Activated naive CD8-positive, alpha-beta T cell treated with anti-CD3 and anti-CD28 coated beads, Interleukin-2, amount 50 U/mL, for 24 hours (primary cell): ENCODE data around the gene TIMM9.
A peak's percentile ranks its signal among the peaks of the same experiment; 100 is the strongest.

Experiments used
- ATAC-seq: fragments of 150-1000 bp; cut with Tn5 transposase; one replicate; pipeline ENCODE4 v1.10.0; 2021
- DNase-seq: peaks from one replicate; pipeline ENCODE4 v3.0.0; 2021
- H3K27ac Mint-ChIP-seq: one replicate; pipeline ENCODE4 v1.8.0; 2021; ENCODE audit warnings: mild to moderate bottlenecking, mixed read lengths
- H3K27me3 Mint-ChIP-seq: one replicate; pipeline ENCODE4 v1.8.0; 2021; ENCODE audit warnings: mixed read lengths
- H3K36me3 Mint-ChIP-seq: one replicate; pipeline ENCODE4 v1.8.0; 2021; ENCODE audit warnings: low read depth, mixed read lengths
- H3K4me1 Mint-ChIP-seq: one replicate; pipeline ENCODE4 v1.8.0; 2021; ENCODE audit warnings: mixed read lengths
- H3K4me3 Mint-ChIP-seq: one replicate; pipeline ENCODE4 v1.8.0; 2021; ENCODE audit warnings: mild to moderate bottlenecking, moderate library complexity, mixed read lengths
- H3K9me3 Mint-ChIP-seq: one replicate; pipeline ENCODE4 v1.8.0; 2021; ENCODE audit warnings: mixed read lengths

TIMM9 gene, protein sequence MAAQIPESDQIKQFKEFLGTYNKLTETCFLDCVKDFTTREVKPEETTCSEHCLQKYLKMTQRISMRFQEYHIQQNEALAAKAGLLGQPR

DNA sequence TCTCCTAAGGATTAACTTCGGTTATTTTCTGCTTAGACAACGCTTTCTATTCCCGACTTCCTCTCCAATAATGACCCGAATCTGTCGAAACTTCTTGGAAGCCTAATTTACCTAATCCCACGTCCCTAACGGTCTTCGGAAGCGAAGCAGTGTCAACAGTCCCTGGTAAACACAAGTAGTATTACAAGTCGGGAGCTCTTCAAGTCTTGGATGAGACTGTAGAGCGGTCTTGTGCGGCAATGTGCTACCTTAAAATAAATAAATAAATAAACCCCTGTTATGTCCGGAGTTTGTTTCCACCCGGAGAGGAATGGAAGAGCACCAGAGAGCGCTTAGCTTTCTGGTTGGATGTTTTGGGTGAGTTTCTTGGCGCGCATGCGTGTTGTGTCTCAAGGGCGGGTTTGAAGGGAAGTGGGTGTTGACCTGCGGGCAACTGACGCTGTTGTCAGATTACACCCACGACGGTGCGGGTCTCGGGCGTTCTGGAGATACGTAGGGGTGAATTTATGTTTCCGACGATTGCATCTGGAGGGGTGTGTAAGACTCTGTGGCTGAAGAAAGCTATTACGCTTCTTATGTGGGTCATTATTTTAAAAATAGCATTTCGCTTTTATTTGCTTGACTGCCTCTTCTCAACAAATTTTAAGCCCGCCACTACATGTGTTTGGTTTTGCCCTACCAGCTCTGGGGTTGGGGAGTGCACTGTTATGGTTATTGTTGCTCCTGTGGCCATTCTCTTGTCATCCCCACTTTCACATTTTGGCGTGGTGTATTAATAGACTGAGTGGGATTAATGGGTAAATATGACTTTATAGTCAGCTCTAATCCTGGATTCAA is at the start of gene TIMM9, which contains the start of gene KIAA0586:
Gene TIMM9 (minus strand): TSS at position 251 of the 837 bp plus-strand sequence. CDS start 15,586 bp downstream, outside the sequence.
Gene KIAA0586 (plus strand): TSS at position 439 of the 837 bp plus-strand sequence. CDS start 546 bp downstream, outside the sequence.
- peaks cover 19% of the 10 kb centered on the region for H3K36me3 Mint-ChIP-seq
- ATAC-seq (peak; percentile 85), DNase-seq (peak; percentile 94)
- peak within 1 kb of the TSS; percentile 97 for H3K27ac Mint-ChIP-seq
- H3K4me1 Mint-ChIP-seq, result peaks cover 53% of the 10 kb centered on the region
- H3K27me3 Mint-ChIP-seq, result peaks cover 3% of the 10 kb centered on the region
- no peaks in the 10 kb centered on the region for H3K9me3 Mint-ChIP-seq
- peak within 1 kb of the TSS; percentile 91 for H3K4me3 Mint-ChIP-seq

DNA sequence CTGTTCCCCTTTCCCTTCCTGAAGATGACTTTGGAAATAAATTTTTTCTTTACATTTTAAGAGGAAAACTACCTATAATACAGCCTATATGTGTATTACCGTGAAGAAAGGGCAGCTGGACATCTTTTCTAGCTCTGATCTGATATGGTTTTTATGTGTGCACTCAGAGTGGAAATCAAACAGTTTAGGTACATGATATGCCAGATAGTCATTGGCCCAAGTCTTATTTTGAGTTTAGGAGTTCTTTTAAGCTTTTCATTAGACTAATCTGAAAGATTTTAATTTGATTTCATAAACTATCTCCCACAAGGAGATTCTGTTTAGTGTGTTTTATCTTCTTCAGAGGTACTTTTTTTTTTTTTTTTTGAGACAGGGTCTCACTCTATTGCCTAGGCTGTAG is 49.0 kb upstream of the TIMM9 start:
- no peak for ATAC-seq

DNA sequence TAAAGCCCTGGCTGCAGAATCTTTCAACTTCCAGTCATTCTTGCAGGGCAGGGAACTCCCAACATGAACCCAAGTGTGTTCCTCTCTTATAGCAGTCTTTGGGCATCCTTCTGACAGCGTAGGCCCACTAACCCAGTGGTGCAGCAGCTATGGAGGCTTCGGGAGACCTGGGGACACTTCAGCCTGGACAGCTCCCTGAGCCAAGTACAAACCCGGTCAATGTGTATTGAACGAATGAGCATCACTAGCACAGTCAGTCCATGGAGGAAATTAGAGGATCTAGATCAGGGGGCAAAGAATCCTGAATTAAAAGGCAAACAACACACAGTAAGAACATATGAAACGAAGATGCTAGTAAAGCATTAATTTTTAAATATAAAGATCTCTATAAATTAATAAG is 42.0 kb upstream of the TIMM9 start:
- peaks cover 20% of the 10 kb centered on the region for H3K36me3 Mint-ChIP-seq
- no peaks in the 10 kb centered on the region for H3K27me3 Mint-ChIP-seq
- no peak overlapping the region for H3K27ac Mint-ChIP-seq
- no peaks in the 10 kb centered on the region for H3K4me1 Mint-ChIP-seq
- no peak overlapping the region for H3K4me3 Mint-ChIP-seq
- no peak for ATAC-seq
- H3K9me3 Mint-ChIP-seq, result no peaks in the 10 kb centered on the region
- no peak for DNase-seq

More for the DNA sequence above, 49.0 kb upstream of the TIMM9 start:
- Mint-ChIP-seq H3K4me3 (no peak overlapping the region), H3K4me1 (no peaks in the 10 kb centered on the region), H3K27me3 (no peaks in the 10 kb centered on the region), H3K9me3 (no peaks in the 10 kb centered on the region), H3K36me3 (peaks cover 10% of the 10 kb centered on the region), H3K27ac (no peak overlapping the region)
- DNase-seq, result no peak

DNA sequence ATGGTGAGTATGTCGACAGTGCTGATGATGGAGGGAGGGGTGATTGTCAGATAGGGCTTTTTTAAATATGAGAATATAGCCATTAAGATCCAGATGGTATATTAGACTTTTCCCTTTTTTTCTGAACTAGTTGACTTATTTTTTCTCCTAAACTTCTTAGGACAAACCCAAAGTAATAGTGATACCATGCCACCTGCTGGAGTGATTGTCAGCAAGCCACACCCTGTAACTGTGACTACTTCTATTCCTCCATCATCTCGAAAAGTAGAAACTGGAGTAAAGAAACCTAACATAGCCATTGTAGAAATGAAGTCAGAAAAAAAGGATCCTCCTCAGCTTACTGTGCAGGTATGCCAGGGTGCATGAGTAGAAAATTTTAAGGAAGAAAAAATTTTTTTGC is 40.2 kb upstream of the TIMM9 start:
- peaks cover 24% of the 10 kb centered on the region for H3K36me3 Mint-ChIP-seq
- H3K27ac Mint-ChIP-seq, result no peak overlapping the region

DNA sequence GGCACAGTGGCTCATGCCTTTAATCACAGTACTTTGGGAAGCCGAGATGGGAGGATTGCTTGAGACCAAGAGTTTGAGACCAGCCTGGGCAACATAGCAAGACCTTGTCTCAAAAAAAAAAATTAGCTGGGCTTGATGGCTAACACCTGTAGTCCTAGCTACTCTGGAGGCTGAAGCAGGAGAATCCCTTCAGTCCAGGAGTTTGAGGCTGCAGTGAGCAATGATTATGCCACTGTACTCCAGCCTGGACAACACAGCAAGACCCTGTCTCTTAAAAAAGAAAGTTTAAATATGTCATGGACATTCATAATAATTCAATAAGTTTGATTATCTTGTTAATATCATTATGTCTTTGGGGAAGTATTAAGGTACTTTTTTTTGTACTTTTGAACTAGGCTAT is 39.1 kb upstream of the TIMM9 start:
- peaks cover 24% of the 10 kb centered on the region for H3K36me3 Mint-ChIP-seq
- DNase-seq (no peak), ATAC-seq (no peak)
- H3K9me3 Mint-ChIP-seq, result no peaks in the 10 kb centered on the region
- no peaks in the 10 kb centered on the region for H3K27me3 Mint-ChIP-seq
- no peak overlapping the region for H3K4me3 Mint-ChIP-seq
- H3K4me1 Mint-ChIP-seq, result no peaks in the 10 kb centered on the region
- H3K27ac Mint-ChIP-seq, result no peak overlapping the region

More for the DNA sequence above, 40.2 kb upstream of the TIMM9 start:
- ATAC-seq (no peak), DNase-seq (no peak)
- no peaks in the 10 kb centered on the region for H3K4me1 Mint-ChIP-seq
- no peaks in the 10 kb centered on the region for H3K27me3 Mint-ChIP-seq
- no peaks in the 10 kb centered on the region for H3K9me3 Mint-ChIP-seq
- H3K4me3 Mint-ChIP-seq, result no peak overlapping the region

- Mint-ChIP-seq H3K36me3 (peaks cover 27% of the 10 kb centered on the region), H3K27me3 (no peaks in the 10 kb centered on the region), H3K4me1 (no peaks in the 10 kb centered on the region), H3K4me3 (no peak overlapping the region), H3K9me3 (no peaks in the 10 kb centered on the region), H3K27ac (no peak overlapping the region)
- DNase-seq (no peak), ATAC-seq (no peak)
These were observed 38.1 kb upstream of the TIMM9 start for GRCh38 chr14:58465421-58465820.

DNA sequence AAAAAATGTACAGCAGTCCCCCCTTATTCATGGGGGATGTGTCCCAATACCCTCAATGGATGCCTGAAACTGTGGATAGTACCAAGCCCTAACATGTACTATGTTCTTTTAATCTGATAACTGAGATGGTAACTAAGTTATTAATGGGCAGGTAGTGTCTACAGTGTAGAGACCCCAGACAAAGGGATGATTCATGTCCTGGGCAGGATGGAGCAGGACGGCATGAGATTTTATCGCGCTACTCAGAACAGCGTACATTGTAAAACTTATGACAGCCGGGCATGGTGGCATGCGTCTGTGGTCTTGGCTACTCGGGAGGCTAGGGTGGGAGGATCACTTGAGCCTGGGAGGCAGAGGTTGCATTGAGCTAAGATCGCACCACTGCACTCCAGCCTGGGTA is 37.3 kb upstream of the TIMM9 start:
- no peak overlapping the region for H3K4me3 Mint-ChIP-seq
- H3K4me1 Mint-ChIP-seq, result no peaks in the 10 kb centered on the region
- no peaks in the 10 kb centered on the region for H3K9me3 Mint-ChIP-seq
- peaks cover 29% of the 10 kb centered on the region for H3K36me3 Mint-ChIP-seq
- no peaks in the 10 kb centered on the region for H3K27me3 Mint-ChIP-seq
- DNase-seq (no peak), ATAC-seq (no peak)
- no peak overlapping the region for H3K27ac Mint-ChIP-seq

DNA sequence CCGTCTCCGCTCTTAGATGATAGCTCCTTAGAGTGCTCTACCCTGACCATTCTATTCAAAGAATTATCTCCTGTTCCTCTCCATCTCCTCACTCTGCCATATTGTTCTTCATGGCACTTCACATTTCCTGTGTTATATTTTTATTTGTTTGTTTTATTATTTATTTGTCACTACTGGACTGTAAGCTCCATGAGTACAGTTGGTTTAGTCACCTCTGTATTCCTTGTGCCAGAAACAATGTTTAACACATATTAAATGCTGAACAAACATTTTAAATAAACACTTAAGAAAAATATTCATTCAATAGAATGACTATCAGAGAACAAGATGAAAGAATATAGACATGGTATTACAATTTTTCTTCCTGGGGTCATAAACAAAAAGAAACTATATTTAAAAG is 35.8 kb upstream of the TIMM9 start:
- ATAC-seq (no peak), DNase-seq (no peak)
- Mint-ChIP-seq H3K27ac (no peak overlapping the region), H3K36me3 (peaks cover 26% of the 10 kb centered on the region), H3K4me1 (no peaks in the 10 kb centered on the region), H3K4me3 (no peak overlapping the region), H3K27me3 (no peaks in the 10 kb centered on the region), H3K9me3 (no peaks in the 10 kb centered on the region)

- Mint-ChIP-seq H3K27ac (no peak overlapping the region), H3K4me1 (no peaks in the 10 kb centered on the region), H3K27me3 (no peaks in the 10 kb centered on the region), H3K36me3 (peaks cover 28% of the 10 kb centered on the region), H3K4me3 (no peak overlapping the region), H3K9me3 (no peaks in the 10 kb centered on the region)
- no peak for DNase-seq
- no peak for ATAC-seq
These were observed 33.4 kb upstream of the TIMM9 start for GRCh38 chr14:58460772-58461171.

DNA sequence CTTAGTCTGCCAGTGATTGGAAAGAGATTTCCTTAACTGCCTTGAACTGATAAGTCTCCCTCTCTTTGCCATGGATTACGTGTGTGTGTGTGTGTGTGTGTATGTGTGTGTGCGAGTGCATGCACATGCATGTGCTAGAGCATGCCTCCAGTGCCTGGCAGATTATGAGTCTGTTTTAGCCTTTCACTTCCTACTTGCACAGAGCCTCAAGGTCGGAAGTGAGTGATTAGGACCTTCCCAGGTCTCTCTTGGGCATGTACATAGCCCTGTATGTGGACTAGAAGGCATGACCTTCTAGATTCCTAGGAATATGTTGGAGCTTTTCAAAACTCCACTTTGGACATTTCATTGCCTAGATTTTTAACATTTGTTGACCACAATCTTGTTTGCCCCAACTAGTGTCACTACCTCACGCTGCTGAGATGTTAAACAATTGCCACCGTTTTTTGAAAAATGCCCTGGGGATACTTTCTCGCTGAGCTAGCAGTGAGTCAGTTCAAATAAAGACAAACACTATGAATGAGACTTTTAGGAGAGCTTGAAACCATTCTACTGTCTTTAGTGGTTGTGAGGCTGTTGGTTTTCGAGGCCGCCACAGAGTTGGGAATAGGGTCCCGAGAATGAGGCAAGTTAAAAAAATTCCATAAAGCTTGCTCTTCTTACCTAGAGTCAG is 28.4 kb upstream of the TIMM9 start:
- Mint-ChIP-seq H3K4me1 (no peaks in the 10 kb centered on the region), H3K36me3 (peaks cover 30% of the 10 kb centered on the region), H3K9me3 (no peaks in the 10 kb centered on the region), H3K4me3 (no peak overlapping the region), H3K27me3 (no peaks in the 10 kb centered on the region), H3K27ac (no peak overlapping the region)
- DNase-seq, result no peak
- no peak for ATAC-seq

GRCh38 chr14:58444627-58445026 is 17.3 kb upstream of the TIMM9 start:
- no peak for ATAC-seq
- DNase-seq, result no peak
- H3K27ac Mint-ChIP-seq, result no peak overlapping the region
- peaks cover 11% of the 10 kb centered on the region for H3K36me3 Mint-ChIP-seq
- no peak overlapping the region for H3K4me3 Mint-ChIP-seq
- H3K9me3 Mint-ChIP-seq, result no peaks in the 10 kb centered on the region
- H3K4me1 Mint-ChIP-seq, result no peaks in the 10 kb centered on the region
- H3K27me3 Mint-ChIP-seq, result no peaks in the 10 kb centered on the region

- Mint-ChIP-seq H3K27ac (no peak overlapping the region), H3K4me3 (no peak overlapping the region), H3K9me3 (no peaks in the 10 kb centered on the region), H3K27me3 (no peaks in the 10 kb centered on the region), H3K4me1 (no peaks in the 10 kb centered on the region), H3K36me3 (peaks cover 17% of the 10 kb centered on the region)
- no peak for DNase-seq
- ATAC-seq, result no peak
These were observed 12.1 kb upstream of the TIMM9 start for GRCh38 chr14:58439476-58439875.

- peaks cover 3% of the 10 kb centered on the region for H3K27me3 Mint-ChIP-seq
- H3K4me1 Mint-ChIP-seq, result peaks cover 39% of the 10 kb centered on the region
- peaks cover 14% of the 10 kb centered on the region for H3K36me3 Mint-ChIP-seq
- ATAC-seq, result peak; percentile 65
- peak overlapping the region; percentile 74 for H3K27ac Mint-ChIP-seq
- no peaks in the 10 kb centered on the region for H3K9me3 Mint-ChIP-seq
- peak overlapping the region; percentile 40 for H3K4me3 Mint-ChIP-seq
- no peak for DNase-seq
These were observed 2.8 kb upstream of the TIMM9 start for GRCh38 chr14:58430156-58430555.

- Mint-ChIP-seq H3K4me1 (peaks cover 53% of the 10 kb centered on the region), H3K36me3 (peaks cover 19% of the 10 kb centered on the region), H3K4me3 (peak overlapping the region; percentile 91), H3K27ac (peak overlapping the region; percentile 97), H3K9me3 (no peaks in the 10 kb centered on the region), H3K27me3 (peaks cover 3% of the 10 kb centered on the region)
- DNase-seq, result no peak
- no peak for ATAC-seq
These were observed 870 bp upstream of the TIMM9 start for GRCh38 chr14:58428118-58428683.
